Spleen (tissue), 7 donors: ENCODE data around the gene SLC2A11.

Experiments
- POLR2AphosphoS5 ChIP-seq, 3 donors: sonication (generic); formaldehyde crosslinking; IDR thresholded peaks; one replicate each; pipeline ENCODE4 v1.5.1; 2017; ENCODE audit warnings: antibody characterized with exemption in 3 of 3
- TF ChIP-seq, protein P1 (sequence below), 11 experiments: fragments of 200-600 bp in 7 of 11; fragments of 450-650 bp in 4 of 11; sonication (generic) in 4 of 11; IDR thresholded peaks in 8 of 11; conservative IDR thresholded peaks in 3 of 11; 1 replicate in 7 of 11; 2 replicates in 4 of 11; pipeline versions ENCODE4 v1.4.0 to v1.8.0; 2016 to 2021; ENCODE audit warnings: antibody characterized with exemption in 11 of 11, inconsistent platforms in 4 of 11, mild to moderate bottlenecking in 1 of 11
- donor health status: DM: no; HTN: no; CAD: no; lungs with moderate emphysema.
- donor health status: DM: no; HTN: no; CAD: no.
- donor health status: DM: no; HTN: no; CAD: no.

DNA sequence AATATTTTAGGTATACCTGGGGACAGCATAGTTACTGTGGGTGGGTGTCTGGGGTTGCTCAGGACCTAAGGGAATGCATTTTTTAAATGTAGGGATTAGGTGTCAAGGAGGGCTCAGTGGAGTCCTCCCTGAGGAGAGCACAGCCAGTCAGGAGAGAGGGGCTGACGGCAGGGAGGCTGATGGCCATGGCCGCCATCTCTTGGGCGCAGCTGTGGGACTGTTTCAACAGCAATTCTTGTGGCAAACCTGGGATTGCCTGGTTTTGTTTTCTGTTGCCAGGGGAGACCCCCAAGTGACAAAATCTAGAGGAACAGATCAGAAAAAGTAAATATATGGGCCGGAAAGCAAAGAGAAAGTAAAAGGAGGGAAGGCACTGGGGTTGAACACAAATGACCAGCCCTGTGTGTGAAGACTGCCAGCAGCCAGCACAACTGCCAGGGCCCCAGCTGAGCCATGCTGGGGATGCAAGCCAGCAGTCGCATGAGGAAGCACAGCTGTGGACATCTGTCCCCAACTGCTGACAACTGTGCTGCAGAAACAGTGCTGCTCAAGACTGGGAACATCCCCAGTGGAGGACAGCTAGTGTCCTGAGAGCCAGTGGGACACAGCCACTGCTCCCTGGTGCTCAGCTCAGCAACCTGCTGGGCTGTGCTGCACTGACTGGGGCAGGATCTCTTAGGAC is 47.0 kb downstream of the SLC2A11 start:
- TF ChIP-seq, protein P1, sequence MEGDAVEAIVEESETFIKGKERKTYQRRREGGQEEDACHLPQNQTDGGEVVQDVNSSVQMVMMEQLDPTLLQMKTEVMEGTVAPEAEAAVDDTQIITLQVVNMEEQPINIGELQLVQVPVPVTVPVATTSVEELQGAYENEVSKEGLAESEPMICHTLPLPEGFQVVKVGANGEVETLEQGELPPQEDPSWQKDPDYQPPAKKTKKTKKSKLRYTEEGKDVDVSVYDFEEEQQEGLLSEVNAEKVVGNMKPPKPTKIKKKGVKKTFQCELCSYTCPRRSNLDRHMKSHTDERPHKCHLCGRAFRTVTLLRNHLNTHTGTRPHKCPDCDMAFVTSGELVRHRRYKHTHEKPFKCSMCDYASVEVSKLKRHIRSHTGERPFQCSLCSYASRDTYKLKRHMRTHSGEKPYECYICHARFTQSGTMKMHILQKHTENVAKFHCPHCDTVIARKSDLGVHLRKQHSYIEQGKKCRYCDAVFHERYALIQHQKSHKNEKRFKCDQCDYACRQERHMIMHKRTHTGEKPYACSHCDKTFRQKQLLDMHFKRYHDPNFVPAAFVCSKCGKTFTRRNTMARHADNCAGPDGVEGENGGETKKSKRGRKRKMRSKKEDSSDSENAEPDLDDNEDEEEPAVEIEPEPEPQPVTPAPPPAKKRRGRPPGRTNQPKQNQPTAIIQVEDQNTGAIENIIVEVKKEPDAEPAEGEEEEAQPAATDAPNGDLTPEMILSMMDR (IDR thresholded peaks at IDR 0.05 in 8 of 11, conservative IDR thresholded peaks at IDR 0.05 in 3 of 11): no peak
- peak; percentile 81 to 89 (median 88) for TF ChIP-seq POLR2AphosphoS5 (IDR thresholded peaks at IDR 0.05)
